DOHH2 (cell line): Measurements from ENCODE around the gene PAX3.

Source experiments
- H3F3A ChIP-seq: fragments of 200-600 bp; sonication (generic), shearing (Covaris generic); 2 replicates; pipeline ENCODE4 v1.6.0; 2016; ENCODE audit warnings: antibody characterized with exemption, mild to moderate bottlenecking; ENCODE audit not compliant: control insufficient read depth, insufficient read depth
- H3K27ac ChIP-seq: fragments of 200-600 bp; sonication (generic); 2 replicates; pipeline ENCODE4 v1.5.1; 2014; ENCODE audit warnings: low read depth, mild to moderate bottlenecking, low read length, moderate library complexity
- H3K27me3 ChIP-seq: fragments of 200-600 bp; sonication (generic); 2 replicates; pipeline ENCODE4 v1.6.1; 2014; ENCODE audit warnings: mild to moderate bottlenecking, low read length, mixed read lengths; ENCODE audit not compliant: control insufficient read depth
- H3K36me3 ChIP-seq: fragments of 200-600 bp; sonication (generic); 2 replicates; pipeline ENCODE4 v1.6.1; 2014; ENCODE audit warnings: mild to moderate bottlenecking, low read length, moderate library complexity, mixed read lengths; ENCODE audit not compliant: control insufficient read depth
- H3K4me1 ChIP-seq: fragments of 200-600 bp; sonication (generic); 2 replicates; pipeline ENCODE4 v1.6.1; 2014; ENCODE audit warnings: mild to moderate bottlenecking, low read length, mixed read lengths; ENCODE audit not compliant: control insufficient read depth
- H3K4me2 ChIP-seq: fragments of 200-600 bp; sonication (generic); 2 replicates; pipeline ENCODE4 v1.6.0; 2014; ENCODE audit warnings: mild to moderate bottlenecking, low read length, moderate library complexity
- H3K4me3 ChIP-seq: fragments of 200-600 bp; sonication (generic); 2 replicates; pipeline ENCODE4 v1.5.1; 2014; ENCODE audit warnings: mild to moderate bottlenecking, low read length, mixed read lengths
- H3K79me2 ChIP-seq: fragments of 200-600 bp; sonication (generic); 2 replicates; pipeline ENCODE4 v1.6.1; 2014; ENCODE audit warnings: mild to moderate bottlenecking, low read length, mixed read lengths; ENCODE audit not compliant: control insufficient read depth
- H3K9me2 ChIP-seq: fragments of 200-600 bp; sonication (generic); replicated peaks from 2 replicates; pipeline ENCODE4 v1.6.1; 2014; ENCODE audit warnings: mild to moderate bottlenecking, low read length, mixed read lengths; ENCODE audit not compliant: control insufficient read depth
- H3K9me3 ChIP-seq: fragments of 200-600 bp; sonication (generic); 2 replicates; pipeline ENCODE4 v1.6.1; 2014; ENCODE audit warnings: antibody characterized with exemption, low read length, mixed read lengths; ENCODE audit not compliant: control insufficient read depth, insufficient read depth
- H4K20me1 ChIP-seq: fragments of 200-600 bp; sonication (generic); 2 replicates; pipeline ENCODE4 v1.6.0; 2014; ENCODE audit warnings: low read depth, mild to moderate bottlenecking, antibody characterized with exemption, low read length, moderate library complexity; ENCODE audit not compliant: control insufficient read depth, insufficient read depth
- CTCF ChIP-seq: fragments of 200-600 bp; sonication (generic); IDR thresholded peaks from one replicate; pipeline ENCODE4 v1.5.1; 2014; ENCODE audit warnings: antibody characterized with exemption, mild to moderate bottlenecking, low read depth, low read length; ENCODE audit not compliant: poor library complexity, severe bottlenecking
- EZH2phosphoT487 ChIP-seq: fragments of 200-600 bp; sonication (generic); IDR thresholded peaks from 2 replicates; pipeline ENCODE4 v1.6.1; 2017; ENCODE audit warnings: borderline replicate concordance, mild to moderate bottlenecking, antibody characterized with exemption, low read length, moderate library complexity, mixed read lengths

The PAX3 gene

GRCh38 chr2:222307978-222308730, 9.4 kb upstream of the PAX3 start:
- peaks cover 63% of the 10 kb centered on the region for H3K27me3 ChIP-seq
- no peaks in the 10 kb centered on the region for H3K9me3 ChIP-seq
- no peak for TF ChIP-seq EZH2phosphoT487
- TF ChIP-seq CTCF, result no peak

GRCh38 chr2:222307143-222307756, 8.5 kb upstream of the PAX3 start:
- no peaks in the 10 kb centered on the region for H4K20me1 ChIP-seq
- H3K4me1 ChIP-seq, result no peaks in the 10 kb centered on the region

More at GRCh38 chr2:222307978-222308730, 9.4 kb upstream of the PAX3 start:
- Histone ChIP-seq H3K79me2 (no peaks in the 10 kb centered on the region), H3K4me2 (no peak overlapping the region), H4K20me1 (no peaks in the 10 kb centered on the region), H3F3A (no peaks in the 10 kb centered on the region), H3K36me3 (no peaks in the 10 kb centered on the region), H3K9me2 (no peaks in the 10 kb centered on the region), H3K27ac (no peak overlapping the region), H3K4me3 (no peak overlapping the region), H3K4me1 (no peaks in the 10 kb centered on the region)

GRCh38 chr2:222306393-222307142, 7.8 kb upstream of the PAX3 start:
- H3K4me1 ChIP-seq, result no peaks in the 10 kb centered on the region

More at GRCh38 chr2:222307143-222307756, 8.5 kb upstream of the PAX3 start:
- peaks cover 58% of the 10 kb centered on the region for H3K27me3 ChIP-seq
- no peaks in the 10 kb centered on the region for H3K36me3 ChIP-seq
- H3K27ac ChIP-seq, result no peak overlapping the region
- H3K4me3 ChIP-seq, result no peak overlapping the region
- no peaks in the 10 kb centered on the region for H3K9me3 ChIP-seq
- no peaks in the 10 kb centered on the region for H3F3A ChIP-seq
- TF ChIP-seq EZH2phosphoT487, result no peak
- TF ChIP-seq CTCF, result no peak
- no peaks in the 10 kb centered on the region for H3K79me2 ChIP-seq
- H3K4me2 ChIP-seq, result no peak overlapping the region
- no peaks in the 10 kb centered on the region for H3K9me2 ChIP-seq

More at GRCh38 chr2:222306393-222307142, 7.8 kb upstream of the PAX3 start:
- H3F3A ChIP-seq, result no peaks in the 10 kb centered on the region
- H3K79me2 ChIP-seq, result no peaks in the 10 kb centered on the region
- no peak overlapping the region for H3K4me2 ChIP-seq
- H3K36me3 ChIP-seq, result no peaks in the 10 kb centered on the region
- H3K27ac ChIP-seq, result no peak overlapping the region
- H4K20me1 ChIP-seq, result no peaks in the 10 kb centered on the region
- H3K9me3 ChIP-seq, result no peaks in the 10 kb centered on the region
- H3K4me3 ChIP-seq, result no peak overlapping the region
- no peak for TF ChIP-seq CTCF
- no peak for TF ChIP-seq EZH2phosphoT487
- no peaks in the 10 kb centered on the region for H3K9me2 ChIP-seq
- H3K27me3 ChIP-seq, result peaks cover 58% of the 10 kb centered on the region
